Activated CD4-positive, alpha-beta T cell treated with anti-CD3 and anti-CD28 coated beads, Interleukin-10, Interleukin-2, amounts not matched to agents 100 ng/mL and 50 ng/mL, durations not matched to agents 16 hours and 8 hours (primary cell): ENCODE data around the gene NPHP3.
A peak's percentile ranks its signal among the peaks of the same experiment; 100 is the strongest.
"Not testable (repeated sequence)": the region's sequence is repeated elsewhere in the genome, so short reads cannot be mapped to it uniquely, and the experiment has no call there.

Source experiments
- DNase-seq: peaks from one replicate; pipeline ENCODE4 v3.0.0-alpha.2; 2020

Gene NPHP3

GRCh38 chr3:132641837-132642538 lies 80.2 kb downstream of the NPHP3 start:
- DNase-seq: peak; percentile 52

- DNase-seq: not testable (repeated sequence)
Observed at GRCh38 chr3:132641427-132641826, 80.8 kb downstream of the NPHP3 start.

GRCh38 chr3:132638706-132639105 lies 83.5 kb downstream of the NPHP3 start:
- DNase-seq: no peak

GRCh38 chr3:132637590-132637989 lies 84.6 kb downstream of the NPHP3 start:
- no peak for DNase-seq

GRCh38 chr3:132635052-132635451 lies 87.2 kb downstream of the NPHP3 start:
- no peak for DNase-seq
